GM20431 (cell line): ENCODE results near the gene RAB40A.

Source experiments
- in situ Hi-C: fragments of 300-500 bp; cut with MseI, MboI; formaldehyde crosslinking; loops from one replicate; pipeline ENCODE4 v1.15.0; 2020; ENCODE audit warnings: low sequenced_read_pairs; ENCODE audit not compliant: unreplicated experiment

RAB40A gene

DNA sequence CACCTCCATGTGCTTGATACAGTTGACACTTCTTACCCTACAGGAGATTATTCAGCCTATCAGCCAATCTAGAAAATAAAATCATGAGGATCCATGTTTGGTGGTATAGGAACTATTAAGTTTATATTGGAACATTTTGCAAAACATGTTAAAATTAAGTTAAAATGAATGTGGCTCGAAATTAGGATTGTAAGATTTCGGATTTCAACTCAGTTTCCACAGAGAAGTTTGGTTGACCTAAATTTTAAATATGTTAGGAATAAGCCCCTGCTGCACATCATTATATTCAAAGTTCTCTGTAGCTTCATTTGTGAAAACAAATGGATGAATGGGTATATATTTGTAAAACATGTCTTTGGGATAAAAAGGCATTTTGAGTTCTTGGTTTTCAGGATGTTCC lies at the start of gene RAB40A:
TSS of gene RAB40A (minus strand) at position 101 of the 400 bp plus-strand sequence. CDS start 18,733 bp downstream, outside the sequence.
- in situ Hi-C loops: no loop called here

GRCh38 chrX:103565752-103566151 lies 46.5 kb upstream of the RAB40A start:
- in situ Hi-C loops: no loop called here

GRCh38 chrX:103565197-103565596 lies 45.9 kb upstream of the RAB40A start:
- in situ Hi-C loops: no loop called here

DNA sequence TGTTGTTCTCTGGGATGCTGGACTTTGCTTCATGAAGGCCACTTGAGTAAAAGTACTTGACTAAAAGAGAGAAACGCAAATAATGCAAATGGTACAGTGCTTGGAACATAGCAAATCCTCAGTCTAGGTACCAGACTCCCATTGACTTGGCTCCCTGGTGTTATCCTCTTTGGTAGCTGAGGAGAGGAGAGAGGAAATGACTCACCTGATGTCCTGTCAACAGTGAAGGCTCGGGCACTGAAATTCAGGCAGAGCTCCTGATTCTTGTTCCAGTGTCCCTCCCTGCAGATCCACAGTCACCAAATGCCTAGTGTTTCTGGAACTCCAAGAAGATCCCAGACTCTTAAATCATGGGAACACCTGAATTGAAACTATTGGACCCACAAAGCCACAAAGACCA lies 43.5 kb upstream of the RAB40A start:
- in situ Hi-C loops: no loop called here

GRCh38 chrX:103560256-103560655 lies 41.0 kb upstream of the RAB40A start:
- in situ Hi-C loops: no loop called here

DNA sequence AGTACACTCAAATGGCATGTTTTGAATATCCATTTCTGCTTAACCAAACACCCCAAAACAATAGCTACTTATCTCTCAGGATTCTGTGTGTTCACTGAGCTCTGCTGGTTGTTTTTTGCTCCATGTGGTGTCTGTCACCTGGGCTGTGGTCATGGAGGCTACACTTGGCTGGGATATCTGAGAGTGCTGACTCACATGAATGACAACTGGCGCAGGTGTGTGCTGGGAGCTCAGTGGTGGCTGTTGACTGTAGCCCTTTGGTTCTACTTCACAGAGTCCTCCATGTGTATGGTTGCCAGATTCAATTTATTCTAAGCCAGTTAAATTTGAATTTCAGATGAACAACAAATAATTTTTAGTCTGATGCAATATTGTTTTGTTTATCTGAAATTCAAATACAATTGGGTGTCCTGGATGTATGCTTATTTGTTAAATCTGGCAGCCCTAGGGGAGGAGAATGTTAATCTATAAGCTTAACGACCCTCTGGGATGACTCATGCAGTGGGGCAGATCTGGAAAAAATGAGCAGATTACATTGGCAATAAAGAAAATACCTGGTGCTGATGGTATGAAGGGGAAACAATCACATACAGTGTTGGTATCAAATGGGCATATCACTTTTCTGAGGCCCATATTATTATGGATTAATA lies 37.8 kb upstream of the RAB40A start:
- in situ Hi-C loops: no loop called here

GRCh38 chrX:103554687-103555424 lies 35.6 kb upstream of the RAB40A start:
- in situ Hi-C loops: no loop called here

DNA sequence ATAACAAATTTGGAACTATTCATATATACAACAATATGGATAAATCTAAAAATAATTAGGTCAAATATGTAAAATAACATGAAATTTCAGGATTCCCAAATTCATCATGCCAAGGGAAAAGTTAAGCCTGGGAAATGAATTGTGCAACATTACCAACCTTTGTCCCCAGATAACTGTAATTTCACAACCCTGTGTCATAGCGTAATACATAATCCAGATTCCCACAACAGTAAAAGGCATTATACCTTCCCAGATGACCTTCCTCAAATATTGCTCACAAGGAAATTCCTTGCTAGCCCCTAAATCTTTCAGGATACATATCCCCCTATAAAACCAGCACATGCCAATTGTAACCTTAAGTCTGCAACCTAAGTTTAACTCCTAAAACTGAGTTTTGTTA lies 32.9 kb upstream of the RAB40A start:
- in situ Hi-C loops: no loop called here

- in situ Hi-C loops: no loop called here
These were observed 31.2 kb upstream of the RAB40A start for GRCh38 chrX:103550415-103551051.

DNA sequence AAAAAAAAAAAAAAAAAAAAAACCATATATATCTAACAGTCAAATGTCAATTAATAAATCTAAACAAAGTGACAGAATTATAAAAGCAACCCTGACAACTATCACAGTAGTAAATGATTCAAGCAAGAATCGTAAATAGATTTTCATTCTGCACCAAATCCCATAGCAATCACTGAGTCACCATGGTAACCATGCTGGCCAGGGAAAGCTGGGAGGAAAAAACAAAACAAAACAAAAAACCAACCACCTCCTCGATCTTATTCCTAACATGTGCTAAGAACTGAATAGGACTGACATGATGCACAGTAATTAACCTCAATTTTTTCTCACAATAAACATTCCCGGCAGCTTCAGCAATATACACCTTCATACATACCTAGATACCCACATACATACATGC lies 30.6 kb upstream of the RAB40A start:
- in situ Hi-C loops: no loop called here

- in situ Hi-C loops: no loop called here
These were observed 20.9 kb upstream of the RAB40A start for GRCh38 chrX:103540145-103540544.

DNA sequence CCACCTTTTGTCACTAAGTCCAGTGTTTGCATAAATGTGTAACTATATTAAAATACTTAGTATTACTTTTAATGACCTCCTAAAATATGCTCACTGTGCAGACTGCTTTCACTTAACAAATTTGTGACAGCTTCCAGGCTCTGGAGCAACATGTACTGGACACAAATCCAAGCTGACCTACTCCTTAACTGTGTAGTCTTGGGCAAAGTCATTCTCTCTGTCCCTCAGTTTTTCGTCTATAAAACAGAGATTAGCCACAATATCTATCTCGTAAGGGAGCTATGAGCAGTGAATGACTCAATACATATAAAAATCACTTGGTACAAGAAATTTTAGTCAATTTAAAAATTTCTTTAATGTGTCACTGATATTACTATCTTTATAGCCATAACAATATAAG lies 20.4 kb upstream of the RAB40A start:
- in situ Hi-C loops: no loop called here

GRCh38 chrX:103538728-103539127 lies 19.4 kb upstream of the RAB40A start:
- in situ Hi-C loops: no loop called here

GRCh38 chrX:103537871-103538387 lies 18.6 kb upstream of the RAB40A start:
- in situ Hi-C loops: no loop called here

DNA sequence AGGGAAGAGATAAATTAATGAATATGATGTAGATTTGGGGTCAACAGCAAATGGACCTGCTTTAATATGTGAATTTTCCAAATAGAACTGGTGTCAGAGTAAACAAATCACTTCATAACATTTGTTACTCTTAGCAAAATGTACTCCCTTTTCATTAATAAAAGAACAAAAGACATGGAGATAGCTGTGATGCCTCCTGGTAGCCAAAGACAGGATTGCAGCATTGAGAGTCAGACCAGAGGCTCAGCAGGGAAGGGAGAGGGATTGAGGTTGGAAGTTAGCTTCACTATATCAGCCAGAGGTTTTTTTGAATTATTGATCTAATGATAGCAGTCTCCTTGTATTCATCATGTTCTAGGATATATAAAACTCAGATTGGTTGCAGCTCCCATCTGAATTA lies 17.4 kb upstream of the RAB40A start:
- in situ Hi-C loops: no loop called here

DNA sequence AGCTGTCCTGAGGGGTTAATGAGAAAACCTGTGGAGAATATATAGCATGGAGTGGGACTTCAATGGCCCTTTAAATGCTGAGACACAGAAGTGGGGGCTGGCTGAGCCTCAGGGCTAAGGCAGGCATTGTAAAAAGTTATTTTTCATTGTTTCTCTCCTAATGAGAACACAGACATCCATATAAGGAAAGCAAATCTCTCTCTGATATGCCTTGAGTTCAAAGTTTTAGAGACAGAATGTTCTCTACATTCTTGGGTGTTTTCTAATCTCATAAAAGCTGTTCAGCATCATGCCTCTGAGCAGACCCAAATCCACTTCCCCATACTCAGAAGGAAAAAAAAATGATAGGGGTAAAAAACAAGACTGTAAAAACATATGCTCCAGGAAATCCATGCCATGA lies 16.8 kb upstream of the RAB40A start:
- in situ Hi-C loops: no loop called here

DNA sequence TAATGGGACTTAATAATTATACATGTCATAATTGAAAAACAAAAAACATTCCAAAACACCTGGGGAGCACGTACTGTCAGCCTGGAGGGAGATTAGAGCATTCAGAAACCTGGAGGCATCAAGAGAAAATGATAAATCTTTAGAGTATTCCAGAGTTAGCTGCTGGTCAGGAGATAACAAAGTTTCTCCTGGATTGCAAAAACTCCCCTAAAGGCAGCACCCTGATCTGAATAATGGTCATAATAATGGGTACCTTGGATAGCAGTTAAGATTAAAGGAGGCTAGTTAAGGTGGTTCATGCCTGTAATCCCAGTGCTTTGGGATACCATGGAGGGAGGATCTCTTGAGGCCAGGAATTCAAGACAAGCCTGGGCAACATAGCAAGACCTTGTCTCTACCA lies 15.9 kb upstream of the RAB40A start:
- in situ Hi-C loops: no loop called here

DNA sequence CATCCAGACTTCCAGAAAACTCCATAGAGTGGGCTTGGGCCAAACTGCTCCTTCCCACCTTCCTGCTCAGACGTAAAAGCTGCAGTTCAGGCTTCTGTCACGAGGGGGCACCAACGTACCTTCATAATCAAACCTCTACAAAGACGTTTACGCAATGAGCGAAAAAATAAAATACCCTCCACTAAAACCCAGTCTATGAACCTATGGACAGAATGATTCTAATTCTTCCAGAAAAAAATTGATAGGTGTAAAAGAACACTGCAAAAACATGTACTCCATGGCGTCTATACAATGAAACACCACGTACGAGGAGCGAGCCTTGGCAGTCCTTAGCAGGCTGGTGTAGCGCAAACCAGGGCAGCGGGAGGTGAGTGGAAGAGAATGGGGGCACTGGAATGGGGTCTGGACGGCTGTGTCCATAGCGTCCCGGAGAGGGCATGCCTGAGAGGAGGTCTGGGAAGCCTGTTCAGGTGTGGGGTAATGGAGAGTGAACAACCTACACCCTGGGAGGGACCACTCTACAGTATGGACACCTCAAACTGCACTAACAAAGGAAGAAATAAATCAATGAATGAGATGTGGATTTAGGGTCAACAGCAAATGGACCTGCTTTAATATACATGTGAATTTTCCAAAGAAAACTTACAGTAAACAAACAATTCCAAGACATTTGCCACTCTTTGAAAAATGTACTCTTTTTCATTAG lies 14.4 kb upstream of the RAB40A start:
- in situ Hi-C loops: no loop called here

- in situ Hi-C loops: no loop called here
These were observed 11.7 kb upstream of the RAB40A start for GRCh38 chrX:103531002-103531401.

- in situ Hi-C loops: no loop called here
These were observed 11.3 kb upstream of the RAB40A start for GRCh38 chrX:103530545-103530944.
